Cardiac muscle cell (in vitro differentiated cells and primary cell): ENCODE measurements around the gene MEX3A. TPM values are rescaled to one million over a fixed set of nuclear protein-coding genes. Genes with fewer than 3 reads are reported as not detected.

Experiments
- DNase-seq, 2 donors: peaks; one replicate each; pipeline versions ENCODE4 v3.0.0 to v3.0.0-alpha.2; 2010 to 2017; ENCODE audit warnings: low read depth in 1 of 2, low spot score in 1 of 2
- H3K27ac ChIP-seq: fragments of 200-600 bp; sonication (generic); 2 replicates; pipeline ENCODE4 v1.5.1; 2016
- H3K27me3 ChIP-seq: fragments of 200-600 bp; sonication (generic); 2 replicates; pipeline ENCODE4 v1.6.0; 2016; ENCODE audit warnings: control low read depth
- H3K36me3 ChIP-seq: fragments of 200-600 bp; sonication (generic); 2 replicates; pipeline ENCODE4 v1.5.1; 2016; ENCODE audit warnings: control low read depth
- H3K4me1 ChIP-seq: fragments of 200-600 bp; sonication (generic); 2 replicates; pipeline ENCODE4 v1.8.1; 2017; ENCODE audit warnings: low read depth, mild to moderate bottlenecking, mixed run types
- H3K4me3 ChIP-seq: fragments of 200-600 bp; sonication (generic); 2 replicates; pipeline ENCODE4 v1.5.1; 2016; ENCODE audit warnings: mild to moderate bottlenecking
- H3K9me3 ChIP-seq: fragments of 200-600 bp; sonication (generic); 2 replicates; pipeline ENCODE4 v1.5.1; 2017; ENCODE audit warnings: low read depth, mild to moderate bottlenecking, control low read depth
- CTCF ChIP-seq: IDR thresholded peaks from 2 replicates; pipeline ENCODE4 v1.5.1; 2012; ENCODE audit warnings: low read depth, mild to moderate bottlenecking, low read length
- polyA plus RNA-seq: library from polyadenylated mRNA; unstranded; fragments of >200 nt; fragmentation: Nextera tagmentation; extraction: Ambion mirVana; gene quantifications from 2 replicates; pipeline ENCODE4 v1.2.1, GENCODE V29; 2016
- total RNA-seq: library from RNA; depleted of rRNA; stranded (reverse); fragments of >200 nt; gene quantifications from 2 replicates; pipeline ENCODE4 v1.2.3, GENCODE V29; 2016

Gene MEX3A
- total and polyA plus RNA-seq, 2 experiments from 2014 or later = 17.2 to 58.6 TPM

- no peak for TF ChIP-seq CTCF
- no peak for DNase-seq
- H3K27me3 ChIP-seq = no peaks in the 10 kb centered on the region
- H3K4me1 ChIP-seq = peaks cover 24% of the 10 kb centered on the region
- H3K4me3 ChIP-seq = no peak overlapping the region
- no peaks in the 10 kb centered on the region for H3K36me3 ChIP-seq
- no peak overlapping the region for H3K27ac ChIP-seq
- no peaks in the 10 kb centered on the region for H3K9me3 ChIP-seq
These were observed 28.0 kb upstream of the MEX3A start for GRCh38 chr1:156110252-156110651.

GRCh38 chr1:156108664-156109241 is 26.5 kb upstream of the MEX3A start:
- Histone ChIP-seq H3K4me3 (no peak overlapping the region), H3K4me1 (peaks cover 39% of the 10 kb centered on the region), H3K27me3 (no peaks in the 10 kb centered on the region), H3K9me3 (no peaks in the 10 kb centered on the region), H3K27ac (peak overlapping the region; percentile 98), H3K36me3 (no peaks in the 10 kb centered on the region)
- TF ChIP-seq CTCF = no peak
- DNase-seq = no peak

- H3K36me3 ChIP-seq = no peaks in the 10 kb centered on the region
- H3K27me3 ChIP-seq = no peaks in the 10 kb centered on the region
- H3K4me3 ChIP-seq = no peak overlapping the region
- no peak for TF ChIP-seq CTCF
- no peak for DNase-seq
- peak overlapping the region; percentile 98 for H3K27ac ChIP-seq
- peaks cover 45% of the 10 kb centered on the region for H3K4me1 ChIP-seq
- no peaks in the 10 kb centered on the region for H3K9me3 ChIP-seq
These were observed 25.8 kb upstream of the MEX3A start for GRCh38 chr1:156108057-156108456.

GRCh38 chr1:156106624-156107488 is 24.6 kb upstream of the MEX3A start:
- no peaks in the 10 kb centered on the region for H3K9me3 ChIP-seq
- H3K4me3 ChIP-seq = peak overlapping the region; percentile 9
- H3K27me3 ChIP-seq = no peaks in the 10 kb centered on the region
- TF ChIP-seq CTCF = no peak
- H3K36me3 ChIP-seq = no peaks in the 10 kb centered on the region
- DNase-seq = peak; percentile 54 to 59
- H3K4me1 ChIP-seq = peaks cover 45% of the 10 kb centered on the region
- peak overlapping the region; percentile 98 for H3K27ac ChIP-seq

- DNase-seq = peak in 1 of 2 donors; percentile 75
- no peak for TF ChIP-seq CTCF
- Histone ChIP-seq H3K27me3 (no peaks in the 10 kb centered on the region), H3K9me3 (no peaks in the 10 kb centered on the region), H3K4me3 (no peak overlapping the region), H3K36me3 (no peaks in the 10 kb centered on the region), H3K4me1 (peaks cover 45% of the 10 kb centered on the region), H3K27ac (peak overlapping the region; percentile 98)
These were observed 22.9 kb upstream of the MEX3A start for GRCh38 chr1:156104861-156105832.
